ENCODE measurements around the gene ROMO1.
"Not testable (repeated sequence)": the region's sequence is repeated elsewhere in the genome, so short reads cannot be mapped to it uniquely, and the experiment has no call there.

GRCh38 chr20:35718321-35718720 is 19.1 kb downstream of the ROMO1 start:
- TF ChIP-seq CTCF, POLR2AphosphoS5, POLR2A, EP300 (IDR thresholded peaks at IDR 0.05): not testable (repeated sequence)

All from suprapubic skin (tissue), 4 donors.